OCI-LY1 (cell line): ENCODE results near the gene SFT2D1.

Source experiments
- H2AFZ ChIP-seq: fragments of 200-600 bp; sonication (generic), shearing (Covaris generic); 2 replicates; pipeline ENCODE4 v1.6.0; 2014; ENCODE audit warnings: antibody characterized with exemption, mild to moderate bottlenecking, low read length
- H3F3A ChIP-seq: fragments of 200-600 bp; sonication (generic), shearing (Covaris generic); 2 replicates; pipeline ENCODE4 v1.6.0; 2014; ENCODE audit warnings: mild to moderate bottlenecking, antibody characterized with exemption, low read length, moderate library complexity; ENCODE audit not compliant: insufficient read depth
- H3K27ac ChIP-seq: fragments of 200-600 bp; sonication (generic); 2 replicates; pipeline ENCODE4 v1.5.1; 2014; ENCODE audit warnings: low read length, mixed run types, mild to moderate bottlenecking, low read depth; ENCODE audit not compliant: poor library complexity, severe bottlenecking
- H3K27me3 ChIP-seq: fragments of 200-600 bp; sonication (generic); 2 replicates; pipeline ENCODE4 v1.6.0; 2014; ENCODE audit warnings: antibody characterized with exemption, mild to moderate bottlenecking, low read length, moderate library complexity; ENCODE audit not compliant: insufficient read depth
- H3K36me3 ChIP-seq: fragments of 200-600 bp; sonication (generic); 2 replicates; pipeline ENCODE4 v1.6.1; 2014; ENCODE audit warnings: mild to moderate bottlenecking, antibody characterized with exemption, low read length, moderate library complexity, mixed read lengths; ENCODE audit not compliant: insufficient read depth
- H3K4me1 ChIP-seq: fragments of 200-600 bp; sonication (generic); 2 replicates; pipeline ENCODE4 v1.5.1; 2014; ENCODE audit warnings: mild to moderate bottlenecking, low read length, moderate library complexity; ENCODE audit not compliant: insufficient read depth, severe bottlenecking
- H3K4me2 ChIP-seq: fragments of 200-600 bp; sonication (generic), shearing (Covaris generic); 2 replicates; pipeline ENCODE4 v1.6.1; 2014; ENCODE audit warnings: low read length
- H3K4me3 ChIP-seq: fragments of 200-600 bp; sonication (generic); 2 replicates; pipeline ENCODE4 v1.5.1; 2014; ENCODE audit warnings: low read length, low read depth, mild to moderate bottlenecking, mixed read lengths; ENCODE audit not compliant: poor library complexity, severe bottlenecking
- H3K79me2 ChIP-seq: fragments of 200-600 bp; shearing (Covaris generic); 2 replicates; pipeline ENCODE4 v1.6.1; 2016; ENCODE audit warnings: mixed run types, low read length, mixed read lengths; ENCODE audit not compliant: insufficient read depth
- H3K9ac ChIP-seq: fragments of 200-600 bp; sonication (generic), shearing (Covaris generic); 2 replicates; pipeline ENCODE4 v1.6.1; 2014; ENCODE audit warnings: mild to moderate bottlenecking, low read length, mixed read lengths
- H3K9me2 ChIP-seq: fragments of 200-600 bp; sonication (generic), shearing (Covaris generic); 2 replicates; pipeline ENCODE4 v1.6.1; 2014; ENCODE audit warnings: low read depth, mild to moderate bottlenecking, low read length, mixed read lengths
- H3K9me3 ChIP-seq: fragments of 200-600 bp; shearing (Covaris generic); 2 replicates; pipeline ENCODE4 v1.6.1; 2014; ENCODE audit warnings: low read length, mixed read lengths
- H4K20me1 ChIP-seq: fragments of 200-600 bp; sonication (generic), shearing (Covaris generic); 2 replicates; pipeline ENCODE4 v1.6.0; 2016; ENCODE audit warnings: mild to moderate bottlenecking, low read length; ENCODE audit not compliant: insufficient read depth
- EZH2 ChIP-seq: fragments of 200-600 bp; sonication (generic), shearing (Covaris generic); IDR thresholded peaks from 2 replicates; pipeline ENCODE4 v1.8.0; 2017; ENCODE audit warnings: borderline replicate concordance, mixed run types, mild to moderate bottlenecking, antibody characterized with exemption, low read length, moderate library complexity, mixed read lengths
- TF ChIP-seq, protein P1 (sequence below): fragments of 200-600 bp; sonication (generic), shearing (Covaris generic); IDR thresholded peaks from 2 replicates; pipeline ENCODE4 v1.5.1; 2017; ENCODE audit warnings: mild to moderate bottlenecking, antibody characterized with exemption, low read length, moderate library complexity, mixed read lengths

The SFT2D1 gene

DNA sequence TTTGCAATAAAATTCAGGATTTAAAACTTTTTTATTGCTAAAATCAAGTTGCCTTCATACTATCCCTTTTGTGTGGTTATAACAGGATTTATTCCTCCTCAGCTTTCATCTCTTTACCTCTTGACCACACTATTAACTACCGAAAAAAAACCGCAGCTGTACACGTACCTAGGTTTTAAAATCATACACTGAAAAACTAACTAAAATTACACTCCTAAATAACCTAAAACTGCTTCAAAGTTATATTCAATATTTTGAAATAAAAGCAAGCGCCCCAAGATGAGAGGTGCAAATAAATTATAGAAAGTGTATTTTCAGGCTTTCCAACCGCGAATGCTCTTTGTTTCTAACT lies 39.0 kb upstream of the SFT2D1 start:
- TF ChIP-seq, protein P1, sequence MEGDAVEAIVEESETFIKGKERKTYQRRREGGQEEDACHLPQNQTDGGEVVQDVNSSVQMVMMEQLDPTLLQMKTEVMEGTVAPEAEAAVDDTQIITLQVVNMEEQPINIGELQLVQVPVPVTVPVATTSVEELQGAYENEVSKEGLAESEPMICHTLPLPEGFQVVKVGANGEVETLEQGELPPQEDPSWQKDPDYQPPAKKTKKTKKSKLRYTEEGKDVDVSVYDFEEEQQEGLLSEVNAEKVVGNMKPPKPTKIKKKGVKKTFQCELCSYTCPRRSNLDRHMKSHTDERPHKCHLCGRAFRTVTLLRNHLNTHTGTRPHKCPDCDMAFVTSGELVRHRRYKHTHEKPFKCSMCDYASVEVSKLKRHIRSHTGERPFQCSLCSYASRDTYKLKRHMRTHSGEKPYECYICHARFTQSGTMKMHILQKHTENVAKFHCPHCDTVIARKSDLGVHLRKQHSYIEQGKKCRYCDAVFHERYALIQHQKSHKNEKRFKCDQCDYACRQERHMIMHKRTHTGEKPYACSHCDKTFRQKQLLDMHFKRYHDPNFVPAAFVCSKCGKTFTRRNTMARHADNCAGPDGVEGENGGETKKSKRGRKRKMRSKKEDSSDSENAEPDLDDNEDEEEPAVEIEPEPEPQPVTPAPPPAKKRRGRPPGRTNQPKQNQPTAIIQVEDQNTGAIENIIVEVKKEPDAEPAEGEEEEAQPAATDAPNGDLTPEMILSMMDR = no peak
- TF ChIP-seq EZH2 = no peak

GRCh38 chr6:166379800-166380199 lies 37.5 kb upstream of the SFT2D1 start:
- Histone ChIP-seq H3K27me3 (peaks cover 3% of the 10 kb centered on the region), H2AFZ (no peak overlapping the region), H3K4me3 (no peak overlapping the region), H3K4me2 (no peak overlapping the region), H3K27ac (no peak overlapping the region), H4K20me1 (no peaks in the 10 kb centered on the region), H3K9ac (no peak overlapping the region), H3K9me3 (no peaks in the 10 kb centered on the region), H3K4me1 (peaks cover 20% of the 10 kb centered on the region), H3F3A (no peaks in the 10 kb centered on the region; the same call in 1 of the 2 replicates), H3K79me2 (no peaks in the 10 kb centered on the region), H3K9me2 (no peaks in the 10 kb centered on the region), H3K36me3 (no peaks in the 10 kb centered on the region)
- TF ChIP-seq, protein P1 = no peak
- TF ChIP-seq EZH2 = no peak

More for the DNA sequence above, 39.0 kb upstream of the SFT2D1 start:
- peak overlapping the region; percentile 84; the same call in 1 of the 2 replicates for H2AFZ ChIP-seq
- no peaks in the 10 kb centered on the region for H3K9me2 ChIP-seq
- no peaks in the 10 kb centered on the region for H3K36me3 ChIP-seq
- peaks cover 3% of the 10 kb centered on the region for H3K27me3 ChIP-seq
- no peak overlapping the region for H3K27ac ChIP-seq
- no peaks in the 10 kb centered on the region for H3K79me2 ChIP-seq
- peak overlapping the region; percentile 91 for H3K4me2 ChIP-seq
- peaks cover 20% of the 10 kb centered on the region for H3K4me1 ChIP-seq
- H3K9ac ChIP-seq = peak overlapping the region; percentile 58
- peak overlapping the region; percentile 79 for H3K4me3 ChIP-seq
- H3K9me3 ChIP-seq = no peaks in the 10 kb centered on the region
- H4K20me1 ChIP-seq = no peaks in the 10 kb centered on the region
- H3F3A ChIP-seq = no peaks in the 10 kb centered on the region; the same call in 1 of the 2 replicates

GRCh38 chr6:166379103-166379586 lies 36.8 kb upstream of the SFT2D1 start:
- no peaks in the 10 kb centered on the region for H3K9me3 ChIP-seq
- no peak overlapping the region for H3K9ac ChIP-seq
- TF ChIP-seq, protein P1 = no peak
- no peak for TF ChIP-seq EZH2
- H3K4me3 ChIP-seq = no peak overlapping the region
- no peaks in the 10 kb centered on the region for H3K9me2 ChIP-seq
- no peaks in the 10 kb centered on the region; the same call in 1 of the 2 replicates for H3F3A ChIP-seq
- H3K4me1 ChIP-seq = peaks cover 20% of the 10 kb centered on the region
- no peaks in the 10 kb centered on the region for H3K27me3 ChIP-seq
- no peak overlapping the region for H3K4me2 ChIP-seq
- no peaks in the 10 kb centered on the region for H3K79me2 ChIP-seq
- H4K20me1 ChIP-seq = no peaks in the 10 kb centered on the region
- no peak overlapping the region for H3K27ac ChIP-seq
- no peaks in the 10 kb centered on the region for H3K36me3 ChIP-seq
- H2AFZ ChIP-seq = no peak overlapping the region
